Measurements from ENCODE around the gene EMC7.

GRCh38 chr15:34076785-34077184, 24.9 kb downstream of the EMC7 start:
- TF ChIP-seq CTCF (conservative IDR thresholded peaks at IDR 0.05; ENCODE audit: low read depth, low read length) (no peak), EZH2 (IDR thresholded peaks at IDR 0.05; ENCODE audit: low read length, unreplicated experiment) (no peak), EZH2phosphoT487 (IDR thresholded peaks at IDR 0.05; ENCODE audit: borderline replicate concordance, low read length) (no peak)

All from PC-3 (cell line).